ENCODE data around the gene JADE2.
"Not testable (repeated sequence)": the region's sequence is repeated elsewhere in the genome, so short reads cannot be mapped to it uniquely, and the experiment has no call there.

JADE2 gene

DNA sequence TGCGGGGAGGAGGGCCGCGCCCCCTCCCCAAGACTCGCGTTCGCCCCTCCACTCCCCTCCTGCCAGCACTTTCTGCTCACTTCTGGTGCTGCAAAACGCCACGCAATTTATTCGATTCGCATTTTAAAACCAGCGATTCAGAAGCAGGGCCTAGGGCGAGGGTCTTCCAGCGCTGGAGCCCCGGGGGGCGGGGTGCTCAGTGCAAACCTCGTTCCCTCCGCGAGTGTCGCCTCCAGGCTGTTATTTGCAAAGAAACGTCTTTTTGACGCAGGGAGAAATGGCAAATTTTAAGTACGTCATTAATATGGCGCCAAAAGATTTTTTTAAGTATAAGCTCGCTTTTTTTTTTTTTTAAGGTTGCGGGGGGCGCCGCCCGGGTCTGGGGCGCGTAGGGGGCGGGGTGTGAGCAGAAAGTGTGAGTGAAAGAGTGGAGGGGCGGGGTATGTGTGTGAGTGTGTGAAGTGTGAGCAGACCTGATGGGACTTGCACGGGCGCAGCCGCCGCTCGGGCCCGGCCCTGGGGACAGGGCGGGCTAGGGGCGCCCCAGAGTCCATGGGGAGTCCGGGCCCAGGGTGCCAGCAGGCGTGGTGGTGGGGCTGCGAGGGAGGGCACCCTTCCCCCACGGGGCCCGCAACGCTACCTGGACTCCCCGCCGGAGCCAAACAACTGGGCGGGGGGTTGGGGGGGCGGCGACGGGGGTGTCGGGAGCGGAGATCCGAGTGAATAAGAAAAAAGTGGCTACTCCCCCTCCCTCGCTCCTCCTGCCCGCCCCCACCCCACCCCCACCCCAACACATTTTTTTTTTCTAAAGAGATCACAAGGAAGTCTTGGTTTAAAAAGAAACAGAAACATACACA is at the start of gene JADE2:
Gene JADE2 (plus strand): TSS at position 845 of the 857 bp plus-strand sequence. CDS start 10,188 bp downstream, outside the sequence.
- no peak for FAIRE-seq

- FAIRE-seq: no peak
Observed at GRCh38 chr5:134477462-134478245, 47.8 kb upstream of the JADE2 start.

DNA sequence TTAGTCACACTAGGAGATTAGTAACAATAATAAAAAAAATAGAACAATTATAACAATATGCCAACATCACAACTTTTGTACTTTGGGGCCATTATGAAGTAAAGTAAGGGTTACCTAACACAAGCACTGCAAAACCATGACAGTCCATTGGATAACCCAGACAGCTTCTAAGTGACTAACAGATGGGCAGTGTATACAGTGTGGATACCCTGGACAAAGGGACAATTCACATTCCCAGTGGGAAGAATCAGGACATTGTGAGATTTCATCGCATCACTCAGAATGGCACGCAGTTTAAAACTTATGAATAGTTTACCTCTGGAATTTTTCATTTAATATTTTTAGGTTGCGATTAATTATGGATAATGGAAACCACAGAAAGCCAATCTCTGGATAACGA is 45.6 kb upstream of the JADE2 start:
- no peak for FAIRE-seq

DNA sequence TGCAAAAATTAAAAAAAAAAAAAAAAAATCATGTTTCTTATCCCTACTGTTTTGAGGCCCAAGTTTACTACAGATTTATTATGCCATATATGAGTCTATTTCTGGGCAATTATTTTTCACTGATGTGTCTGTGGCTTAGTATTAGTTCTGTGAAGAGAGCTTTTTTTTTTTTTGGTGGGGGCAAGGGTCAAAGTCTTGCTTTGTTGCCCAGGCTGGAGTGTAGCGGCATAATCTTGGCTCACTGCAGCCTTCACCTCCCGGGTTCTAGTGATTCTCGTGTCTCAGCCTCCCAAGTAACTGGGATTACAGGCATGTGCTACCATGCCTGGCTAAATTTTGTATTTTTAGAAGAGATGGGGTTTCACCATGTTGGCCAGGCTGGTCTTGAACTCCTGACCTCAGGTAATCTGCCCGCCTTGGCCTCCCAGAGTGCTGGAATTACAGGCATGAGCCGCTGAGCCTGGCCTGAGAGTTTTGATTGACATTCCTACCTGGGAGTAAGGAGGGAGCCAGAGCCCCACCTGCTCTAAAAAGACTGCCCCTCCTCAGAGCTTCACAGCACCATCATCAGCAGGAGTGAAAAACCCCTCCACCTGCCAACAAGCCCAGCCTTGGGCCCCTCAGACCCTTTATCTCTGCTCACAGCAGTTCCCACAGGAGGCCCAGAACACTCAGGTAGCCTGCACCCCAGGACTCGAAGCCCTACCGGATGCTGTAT is 36.1 kb upstream of the JADE2 start:
- no peak for FAIRE-seq

- FAIRE-seq: no peak
Observed at GRCh38 chr5:134490255-134490924, 35.1 kb upstream of the JADE2 start.

DNA sequence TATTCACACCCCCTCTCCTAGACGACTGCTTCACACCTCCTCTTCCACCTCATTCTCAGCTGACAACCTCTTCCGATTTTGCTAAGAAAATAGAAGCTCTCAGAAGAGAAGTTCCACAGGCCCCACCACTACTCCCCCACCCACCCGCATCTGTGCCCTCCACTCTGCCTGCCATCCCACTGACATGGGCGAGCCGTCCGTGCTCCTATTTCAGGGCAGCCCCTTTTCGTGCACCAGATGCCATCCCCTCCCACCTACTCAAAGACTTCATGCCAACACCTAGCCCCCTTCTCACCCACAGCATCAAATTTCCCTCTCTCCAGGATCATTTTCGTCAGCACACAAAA is 34.6 kb upstream of the JADE2 start:
- FAIRE-seq: no peak

GRCh38 chr5:134491841-134492442 is 33.5 kb upstream of the JADE2 start:
- no peak for FAIRE-seq

DNA sequence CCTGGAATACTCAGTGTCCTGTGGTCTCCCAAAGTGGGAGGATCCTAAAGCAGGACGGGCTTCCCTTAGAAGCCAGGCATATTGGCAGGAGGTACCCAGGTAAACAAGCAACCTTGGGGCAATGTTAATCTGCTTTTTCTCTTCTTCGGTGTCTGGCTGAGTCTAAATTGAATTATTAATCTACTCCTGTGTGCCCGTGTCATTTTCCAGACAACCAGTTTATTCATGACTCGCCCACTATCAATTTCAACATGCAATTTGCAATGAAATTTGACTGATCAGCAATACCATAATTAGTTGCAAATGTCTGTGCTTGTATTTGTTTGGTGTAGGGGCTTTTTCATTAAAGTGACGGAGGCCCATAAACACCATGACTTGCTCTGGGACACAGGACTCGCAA is 32.9 kb upstream of the JADE2 start:
- no peak for FAIRE-seq

DNA sequence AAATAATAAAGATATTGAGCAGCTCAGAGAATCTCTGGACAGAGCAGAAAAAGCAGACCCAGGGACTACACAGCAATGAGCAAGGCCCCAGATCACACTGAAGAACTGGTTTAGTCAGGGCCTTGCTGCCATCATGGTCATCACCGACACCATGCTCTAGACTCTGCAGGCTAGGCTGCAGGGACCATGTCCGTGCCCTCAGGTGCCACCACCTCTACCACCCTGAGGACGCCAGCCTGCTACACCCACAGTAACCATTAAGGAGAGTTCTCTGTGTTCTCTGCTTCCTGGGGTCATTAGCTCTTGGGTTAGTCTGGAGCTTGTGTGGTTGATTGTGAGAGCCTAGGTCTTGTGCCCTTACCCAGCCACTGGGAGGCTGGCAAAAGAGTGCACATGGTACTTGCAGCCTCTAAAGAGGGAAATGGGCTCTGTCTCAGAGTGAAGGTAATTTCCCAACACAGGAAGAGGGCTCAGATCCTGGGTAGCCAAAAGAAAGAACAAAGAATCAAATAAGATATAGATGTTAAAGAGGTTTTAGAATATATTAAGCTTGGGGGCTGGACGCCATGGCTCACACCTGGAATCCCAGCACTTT is 31.9 kb upstream of the JADE2 start:
- FAIRE-seq: no peak

DNA sequence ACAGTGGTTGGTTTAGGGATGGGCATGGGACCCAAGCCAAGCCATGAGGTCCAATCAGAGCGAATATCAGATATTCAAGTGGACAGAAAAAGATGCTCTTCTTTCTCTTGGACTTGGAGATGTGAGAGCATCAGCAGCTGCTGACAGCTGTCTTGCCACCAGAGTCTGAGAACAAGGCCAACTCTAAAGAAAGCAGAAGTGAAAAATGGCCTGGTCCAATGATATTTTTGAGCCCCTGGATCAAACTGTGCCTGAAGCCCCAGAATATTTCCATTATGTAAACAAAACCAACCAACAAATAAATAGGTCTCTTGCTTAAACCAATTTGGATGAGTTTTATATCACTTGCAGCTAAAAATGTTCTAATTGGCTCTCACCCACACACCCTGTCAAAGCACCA is 30.7 kb upstream of the JADE2 start:
- no peak for FAIRE-seq

- FAIRE-seq: not testable (repeated sequence)
Observed at GRCh38 chr5:134499905-134500304, 25.6 kb upstream of the JADE2 start.

DNA sequence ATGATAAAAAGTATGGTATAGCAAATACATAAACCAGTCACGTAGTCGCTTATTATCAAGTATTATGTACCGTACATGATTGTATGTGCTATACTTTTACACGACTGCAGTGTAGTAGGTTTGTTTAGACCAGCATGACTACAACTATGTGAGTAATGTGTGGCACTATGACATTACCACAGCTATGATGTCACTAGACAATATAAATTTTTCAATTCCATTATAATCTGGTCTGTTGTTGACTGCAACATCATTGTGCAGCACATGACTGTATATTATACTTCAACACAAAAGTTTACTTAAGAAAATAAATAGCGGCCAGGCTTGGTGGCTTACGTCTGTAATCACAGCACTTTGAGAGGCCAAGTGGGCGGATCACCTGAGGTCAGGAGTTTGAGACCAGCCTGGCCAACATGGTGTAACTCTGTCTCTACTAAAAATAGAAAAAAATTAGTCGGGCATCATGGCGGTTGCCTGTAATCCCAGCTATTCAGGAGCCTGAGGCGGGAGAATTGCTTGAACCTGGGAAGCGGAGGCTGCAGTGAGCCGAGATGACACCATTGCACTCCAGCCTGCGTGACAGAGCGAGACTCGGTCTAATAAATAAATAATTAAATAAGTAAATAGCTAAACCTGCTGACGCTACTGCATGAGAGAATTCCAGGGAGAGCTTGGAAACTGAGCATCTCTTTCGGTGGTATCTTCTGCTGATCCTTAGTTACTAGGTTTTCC is 24.6 kb upstream of the JADE2 start:
- FAIRE-seq: no peak

- no peak for FAIRE-seq
Observed at GRCh38 chr5:134502259-134502658, 23.2 kb upstream of the JADE2 start.

GRCh38 chr5:134503088-134503936 is 22.2 kb upstream of the JADE2 start:
- FAIRE-seq: no peak

DNA sequence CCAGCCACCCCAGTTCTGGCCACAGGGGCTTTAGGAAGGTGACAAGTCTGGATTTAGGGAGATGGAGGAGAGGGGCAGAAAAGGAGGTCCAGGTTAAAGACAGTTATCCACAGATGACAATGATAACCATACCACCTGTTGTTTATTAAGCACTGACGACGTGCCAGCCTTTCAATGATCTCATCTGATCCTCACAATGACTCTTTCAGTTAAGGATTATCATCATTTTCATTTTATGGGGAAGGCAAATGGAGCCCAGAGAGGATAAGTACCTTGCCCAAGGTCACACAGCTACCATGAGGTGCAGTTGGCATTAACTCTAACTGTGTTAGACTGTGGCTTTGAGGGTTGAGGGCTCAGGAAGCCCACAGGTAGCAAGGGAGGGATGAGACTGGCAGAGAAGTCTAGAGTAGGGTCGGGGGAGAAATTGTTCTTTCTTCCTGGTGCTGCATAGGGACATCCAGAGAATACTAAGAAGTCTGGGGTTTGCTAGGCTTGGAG is 21.5 kb upstream of the JADE2 start:
- FAIRE-seq: no peak

- FAIRE-seq: no peak
Observed at GRCh38 chr5:134504629-134505300, 20.7 kb upstream of the JADE2 start.

DNA sequence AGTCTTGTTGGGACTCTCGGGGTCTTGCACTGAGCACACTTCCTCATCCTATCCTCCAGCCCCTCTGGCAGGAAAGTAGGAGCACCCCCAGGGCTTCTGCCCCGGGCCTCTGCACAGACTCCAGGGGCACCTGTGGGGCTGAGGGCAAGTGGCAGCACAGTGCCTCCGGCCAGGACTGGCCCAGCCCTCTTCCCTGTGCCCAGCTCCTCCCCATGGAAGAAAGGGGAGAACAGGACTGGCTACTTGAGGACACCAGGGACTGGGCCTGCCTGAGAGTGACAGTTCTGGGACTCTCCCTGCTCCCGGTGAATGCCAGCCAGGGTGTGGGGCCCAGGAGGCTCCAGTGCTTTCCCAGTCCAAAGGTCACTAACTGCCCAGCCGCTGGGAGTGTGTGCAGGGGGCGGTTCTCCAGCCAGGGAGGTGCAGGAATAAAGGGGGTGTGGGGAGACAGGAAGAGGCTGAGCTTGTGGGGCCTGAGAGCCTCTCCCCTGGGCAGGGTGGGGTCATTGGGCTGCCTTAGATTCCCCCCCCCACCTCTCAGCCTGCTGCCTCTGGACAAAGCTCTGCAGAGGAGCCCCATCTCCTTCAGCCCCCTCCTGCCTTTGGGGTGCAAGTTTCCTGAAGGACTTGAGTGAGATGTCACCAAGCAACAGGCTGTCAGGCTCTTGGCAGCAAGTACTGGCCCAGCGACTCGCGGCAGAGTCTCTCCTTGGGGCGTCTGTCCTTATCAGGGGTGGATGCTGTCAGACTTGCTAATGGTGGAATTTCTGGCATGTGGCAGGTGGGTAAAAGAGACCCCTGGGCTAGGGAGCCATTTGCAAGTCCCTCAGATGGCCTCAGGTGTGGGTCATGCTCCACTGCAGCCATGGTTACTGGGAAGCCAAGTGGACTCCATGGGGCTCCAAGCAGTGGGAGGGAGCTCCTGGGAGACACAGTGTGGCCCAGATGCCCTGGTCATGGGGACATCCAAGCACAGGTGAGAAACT is 19.1 kb upstream of the JADE2 start:
- no peak for FAIRE-seq

GRCh38 chr5:134507452-134507851 is 18.0 kb upstream of the JADE2 start:
- FAIRE-seq: no peak
